MM.1S (cell line): ENCODE results near the gene PERCC1.

Experiments
- EZH2 ChIP-seq: fragments of 300-600 bp; sonication (generic); optimal IDR thresholded peaks from 2 replicates; pipeline ENCODE3; 2017; ENCODE audit warnings: low read depth, mild to moderate bottlenecking, antibody characterized with exemption, low read length, mixed read lengths
- EZH2phosphoT487 ChIP-seq: fragments of 300-600 bp; sonication (generic); IDR thresholded peaks from 2 replicates; pipeline ENCODE4 v1.6.1; 2018; ENCODE audit warnings: antibody characterized with exemption, low read length
- TF ChIP-seq, protein P1 (sequence below): fragments of 300-600 bp; sonication (generic); IDR thresholded peaks from 2 replicates; pipeline ENCODE4 v1.5.1; 2016; ENCODE audit warnings: antibody characterized with exemption, low read length, mixed read lengths

DNA sequence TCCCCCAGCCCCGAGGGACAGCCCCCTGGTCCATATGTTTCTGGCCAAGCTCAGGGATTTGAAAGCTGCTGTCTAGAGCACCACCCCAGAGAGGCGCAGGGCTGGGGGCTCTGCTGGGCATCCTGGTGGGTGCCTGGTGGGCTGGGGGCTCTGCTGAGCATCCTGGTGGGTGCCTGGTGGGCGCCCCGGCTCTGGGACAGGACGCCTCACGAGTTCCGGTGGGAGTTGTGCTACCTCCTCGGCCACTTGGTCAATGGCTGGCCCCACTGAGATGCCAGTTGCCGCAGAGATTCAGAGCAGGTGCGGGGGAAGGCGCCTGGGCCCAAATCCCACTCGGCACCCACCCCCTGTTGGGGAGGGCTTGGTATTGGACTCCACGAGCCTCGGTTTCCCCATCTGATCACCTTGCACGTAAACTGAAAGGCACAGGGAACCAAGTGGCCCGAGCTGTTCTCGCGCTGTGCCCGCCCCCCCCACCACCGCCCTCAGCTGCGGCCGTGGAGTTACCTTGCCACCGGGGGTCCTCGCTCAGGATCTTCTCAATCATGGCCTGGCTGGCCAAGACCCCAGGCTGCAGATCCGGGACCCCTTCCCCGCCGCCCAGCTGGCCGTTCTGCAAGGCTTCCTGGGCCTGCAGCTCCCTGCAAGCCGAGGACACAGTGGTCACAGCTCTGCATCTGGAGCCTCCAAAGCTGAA lies 29.7 kb upstream of the PERCC1 start:
- TF ChIP-seq, protein P1, sequence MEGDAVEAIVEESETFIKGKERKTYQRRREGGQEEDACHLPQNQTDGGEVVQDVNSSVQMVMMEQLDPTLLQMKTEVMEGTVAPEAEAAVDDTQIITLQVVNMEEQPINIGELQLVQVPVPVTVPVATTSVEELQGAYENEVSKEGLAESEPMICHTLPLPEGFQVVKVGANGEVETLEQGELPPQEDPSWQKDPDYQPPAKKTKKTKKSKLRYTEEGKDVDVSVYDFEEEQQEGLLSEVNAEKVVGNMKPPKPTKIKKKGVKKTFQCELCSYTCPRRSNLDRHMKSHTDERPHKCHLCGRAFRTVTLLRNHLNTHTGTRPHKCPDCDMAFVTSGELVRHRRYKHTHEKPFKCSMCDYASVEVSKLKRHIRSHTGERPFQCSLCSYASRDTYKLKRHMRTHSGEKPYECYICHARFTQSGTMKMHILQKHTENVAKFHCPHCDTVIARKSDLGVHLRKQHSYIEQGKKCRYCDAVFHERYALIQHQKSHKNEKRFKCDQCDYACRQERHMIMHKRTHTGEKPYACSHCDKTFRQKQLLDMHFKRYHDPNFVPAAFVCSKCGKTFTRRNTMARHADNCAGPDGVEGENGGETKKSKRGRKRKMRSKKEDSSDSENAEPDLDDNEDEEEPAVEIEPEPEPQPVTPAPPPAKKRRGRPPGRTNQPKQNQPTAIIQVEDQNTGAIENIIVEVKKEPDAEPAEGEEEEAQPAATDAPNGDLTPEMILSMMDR: no peak
- TF ChIP-seq EZH2 (no peak), EZH2phosphoT487 (no peak)
